ENCODE data around the gene CEP95.

GRCh38 chr17:64509179-64509578 lies 2.4 kb downstream of the CEP95 start:
- no peak for TF ChIP-seq ZNF512 (CRISPR knock-in tag; IDR thresholded peaks at IDR 0.05; ENCODE audit: borderline replicate concordance)
- TF ChIP-seq CTCF (IDR thresholded peaks at IDR 0.05): no peak
- no peak for TF ChIP-seq ATF1 (CRISPR knock-in tag; IDR thresholded peaks at IDR 0.05)
- no peak for TF ChIP-seq ATF3 (CRISPR knock-in tag; conservative IDR thresholded peaks at IDR 0.05)
- no peak for TF ChIP-seq ZNF138 (CRISPR knock-in tag; conservative IDR thresholded peaks at IDR 0.05)
- TF ChIP-seq MAX (CRISPR knock-in tag; IDR thresholded peaks at IDR 0.05): no peak
- no peak for TF ChIP-seq ZNF219 (CRISPR knock-in tag; IDR thresholded peaks at IDR 0.05; ENCODE audit: borderline replicate concordance)
- TF ChIP-seq ELF4 (CRISPR knock-in tag; IDR thresholded peaks at IDR 0.05; ENCODE audit: low read depth): no peak
- no peak for TF ChIP-seq ZBTB43 (CRISPR knock-in tag; IDR thresholded peaks at IDR 0.05)

All from WTC11 (cell line).